Stimulated activated CD8-positive, alpha-beta memory T cell treated with anti-CD3 and anti-CD28 coated beads, Interleukin-12 subunit alpha, Interleukin-12 subunit beta, amount 100 ng/mL, for 24 hours (primary cell): ENCODE measurements around the gene CD300A.

Source experiments
- DNase-seq: peaks from one replicate; pipeline ENCODE4 v3.0.0-alpha.2; 2020; ENCODE audit errors: extremely low read depth

Gene CD300A

GRCh38 chr17:74466111-74466827 lies at the start of gene CD300A:
Gene CD300A (plus strand): TSS chr17:74466634. CDS start chr17:74466704, 70 bp downstream.
- no peak for DNase-seq

GRCh38 chr17:74417178-74418045 lies 49.0 kb upstream of the CD300A start:
- no peak for DNase-seq

DNA sequence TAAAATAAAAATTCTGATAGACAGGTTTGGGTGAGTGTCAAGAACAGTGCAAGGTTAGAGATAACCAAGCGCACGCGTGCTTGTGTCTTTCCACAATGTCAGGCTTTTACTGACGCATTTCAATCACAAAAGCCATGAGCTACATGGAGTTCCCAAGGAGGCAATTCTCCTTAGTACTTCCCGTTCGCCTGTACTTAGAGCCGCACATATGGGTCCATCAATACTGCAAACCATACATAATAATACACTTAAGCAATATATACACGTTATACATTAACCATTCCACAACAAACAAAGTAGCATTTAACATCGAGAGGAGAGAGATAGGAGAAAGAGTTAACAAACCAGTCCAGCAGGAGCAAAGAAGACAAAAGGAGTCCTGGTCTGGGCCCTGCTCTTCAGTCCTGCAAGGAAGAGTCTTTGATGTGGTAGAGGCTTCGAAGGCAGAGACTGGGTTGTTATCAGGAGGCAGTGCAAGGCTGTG lies 46.5 kb upstream of the CD300A start:
- DNase-seq, result no peak

GRCh38 chr17:74424117-74424516 lies 42.3 kb upstream of the CD300A start:
- no peak for DNase-seq

DNA sequence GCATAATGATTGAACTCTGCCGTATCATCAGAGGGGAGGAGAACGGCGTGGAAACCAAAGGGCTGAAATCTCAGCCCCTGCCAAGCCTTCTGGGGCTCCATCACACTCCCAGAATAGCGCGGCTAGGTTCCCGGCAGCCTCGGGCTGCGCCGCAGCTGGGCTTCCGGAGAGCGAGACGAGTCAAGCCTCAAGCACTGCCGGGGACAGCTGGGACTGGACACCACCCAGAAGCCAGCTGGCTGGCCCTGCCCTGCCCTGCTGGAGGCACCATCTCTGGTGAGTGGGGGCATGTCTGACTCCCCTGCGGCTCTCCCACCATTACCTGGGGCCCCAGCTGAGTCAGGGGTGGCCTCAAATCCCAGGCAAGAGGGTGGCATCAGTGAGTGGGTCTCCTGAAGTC lies 41.8 kb upstream of the CD300A start:
- DNase-seq, result no peak

GRCh38 chr17:74426551-74427047 lies 39.8 kb upstream of the CD300A start:
- DNase-seq, result no peak

DNA sequence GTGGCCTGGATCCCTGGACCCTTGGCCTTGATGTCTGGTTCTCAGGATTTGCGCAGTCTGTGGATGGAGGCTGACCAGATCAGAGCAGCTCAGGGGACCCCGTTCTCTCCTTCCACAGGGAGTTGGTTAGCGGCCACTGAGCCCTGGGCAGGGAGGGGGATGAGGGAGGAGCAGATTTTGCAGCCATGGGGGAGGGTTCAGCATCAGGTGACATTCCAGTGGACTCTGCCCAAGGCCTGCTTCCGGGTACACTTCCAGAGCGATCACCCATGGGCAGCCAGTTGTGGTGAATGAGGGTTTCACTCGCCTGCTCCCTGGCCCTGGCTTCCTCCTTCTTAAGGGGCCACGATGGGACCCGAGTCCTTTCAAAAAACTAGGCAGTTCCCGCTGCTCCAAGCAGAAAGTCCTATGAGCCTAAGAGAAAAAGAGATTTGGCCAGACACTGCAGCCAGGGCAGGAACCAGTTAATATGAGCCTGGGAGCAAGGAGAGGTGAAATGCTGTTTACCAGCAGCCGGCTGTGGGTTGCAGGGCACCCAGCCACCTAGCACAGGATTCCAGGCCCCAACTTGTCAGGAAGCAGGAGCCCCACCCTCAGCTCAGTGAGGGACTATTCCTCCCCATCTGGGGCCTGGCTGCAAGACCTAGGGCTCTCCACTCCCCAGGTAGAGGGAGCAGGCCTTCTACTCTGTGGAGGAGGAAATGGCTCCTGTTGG lies 39.2 kb upstream of the CD300A start:
- no peak for DNase-seq

DNA sequence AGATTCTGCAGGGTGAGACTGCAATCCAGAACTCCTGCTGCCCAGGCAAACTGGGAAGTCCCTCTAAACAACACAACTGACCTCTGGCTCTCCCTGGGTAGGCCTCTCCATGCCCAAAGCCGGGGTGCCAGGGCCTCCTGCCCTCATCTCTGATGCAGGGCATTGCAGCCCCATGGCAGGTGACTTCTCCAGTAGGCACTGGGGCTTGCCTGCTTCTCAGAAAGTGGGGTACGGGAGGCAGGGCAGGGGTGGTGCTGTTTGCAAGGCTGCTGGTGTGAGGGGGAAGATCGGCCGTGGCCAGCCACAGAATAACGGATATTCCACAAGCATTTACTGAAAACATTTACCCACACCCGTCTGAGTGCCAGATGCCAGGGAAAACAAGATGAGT lies 38.7 kb upstream of the CD300A start:
- DNase-seq, result no peak

DNA sequence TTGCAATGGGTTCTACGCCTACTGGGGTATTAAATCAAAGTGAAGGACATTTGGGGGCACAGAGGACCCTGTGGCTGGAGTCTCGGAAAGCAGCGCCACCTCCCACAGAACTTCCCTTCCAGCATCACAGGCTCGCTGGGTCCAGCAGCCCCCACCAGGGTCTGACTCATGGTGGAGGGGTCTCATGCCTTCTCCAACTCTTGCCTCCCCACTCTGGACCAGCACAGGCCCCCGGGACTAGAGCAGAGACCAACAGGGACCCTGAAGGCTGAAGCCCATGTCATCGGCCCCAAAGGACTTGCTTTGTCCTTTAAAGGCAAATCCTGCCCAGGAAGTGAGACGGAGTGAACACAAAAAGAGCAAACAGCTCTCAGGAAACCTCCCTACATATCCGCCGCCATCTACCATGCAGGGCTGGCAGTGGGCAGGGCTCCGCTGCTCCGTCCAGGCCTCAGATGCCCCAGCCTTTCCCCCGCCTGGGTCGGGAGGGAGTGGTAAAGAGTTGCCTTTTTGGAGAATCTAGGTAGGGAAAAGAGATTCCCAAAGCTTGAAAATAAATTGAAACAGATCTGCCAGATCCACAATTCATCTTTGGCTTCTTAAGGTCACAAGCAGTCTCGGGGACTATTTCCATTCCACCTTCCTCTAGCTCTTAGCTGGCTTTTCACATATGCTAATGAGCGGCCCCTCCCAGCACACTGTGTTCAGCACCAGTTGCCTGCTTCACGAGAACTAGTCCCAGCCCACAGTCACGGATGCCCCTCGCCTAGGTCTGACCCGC lies 36.6 kb upstream of the CD300A start:
- no peak for DNase-seq

DNA sequence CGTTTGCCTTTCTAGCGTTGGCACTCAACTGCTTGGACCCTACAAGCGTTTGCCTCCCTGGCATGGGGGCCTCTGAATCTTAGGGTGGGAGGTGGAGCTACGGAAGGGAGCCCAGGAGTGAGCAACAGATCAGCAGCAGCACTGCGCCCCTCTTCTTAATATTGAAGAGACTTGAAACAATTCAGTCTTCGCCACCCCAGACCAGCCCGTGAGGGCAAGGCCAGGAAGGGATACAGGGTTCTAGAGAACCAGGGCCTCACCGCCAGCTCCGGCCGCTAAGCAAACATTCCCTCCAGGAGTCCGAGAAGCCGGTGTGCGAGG lies 36.1 kb upstream of the CD300A start:
- DNase-seq, result no peak

DNA sequence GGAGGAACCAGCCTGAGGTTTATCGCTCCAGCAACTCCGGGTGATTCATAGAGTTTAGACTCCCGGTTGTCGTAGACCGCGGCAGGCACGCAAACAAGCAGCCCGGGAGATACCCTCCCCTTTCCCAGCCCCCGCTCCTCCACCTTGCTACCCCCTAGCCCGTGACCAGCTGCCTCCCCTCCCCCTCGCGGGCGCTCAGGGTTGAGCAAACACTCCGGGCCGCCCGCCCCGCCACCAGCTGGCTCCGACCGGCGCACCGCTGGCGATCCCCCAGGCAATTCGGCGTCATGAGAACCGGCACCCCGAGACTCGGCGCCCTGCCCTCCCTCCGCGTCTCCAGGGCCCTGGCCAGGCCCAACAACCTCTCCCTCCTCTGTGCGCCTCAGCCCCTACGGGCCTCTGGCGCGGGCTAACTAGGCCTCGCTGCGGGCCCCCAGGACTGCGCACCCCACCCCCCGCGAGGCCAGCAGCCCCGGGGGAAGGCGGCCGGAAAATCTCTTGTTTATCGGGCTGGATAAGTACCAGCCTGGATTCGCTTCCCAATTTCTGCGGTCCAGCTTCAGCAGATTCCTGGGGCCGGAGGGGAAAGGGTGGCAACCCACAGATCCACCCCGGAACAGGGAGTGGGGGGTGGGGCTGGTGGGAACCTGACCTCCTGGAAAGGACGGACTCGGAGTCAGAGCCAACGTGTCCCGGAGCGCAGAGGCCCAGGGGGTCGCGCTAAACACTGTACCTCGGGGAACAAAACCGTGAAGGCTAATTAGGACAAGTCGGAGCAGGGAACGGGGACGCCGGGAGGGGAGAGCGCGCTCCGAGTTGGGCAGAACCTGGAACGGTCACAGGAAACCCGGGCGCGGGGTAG lies 35.5 kb upstream of the CD300A start:
- DNase-seq, result no peak

DNA sequence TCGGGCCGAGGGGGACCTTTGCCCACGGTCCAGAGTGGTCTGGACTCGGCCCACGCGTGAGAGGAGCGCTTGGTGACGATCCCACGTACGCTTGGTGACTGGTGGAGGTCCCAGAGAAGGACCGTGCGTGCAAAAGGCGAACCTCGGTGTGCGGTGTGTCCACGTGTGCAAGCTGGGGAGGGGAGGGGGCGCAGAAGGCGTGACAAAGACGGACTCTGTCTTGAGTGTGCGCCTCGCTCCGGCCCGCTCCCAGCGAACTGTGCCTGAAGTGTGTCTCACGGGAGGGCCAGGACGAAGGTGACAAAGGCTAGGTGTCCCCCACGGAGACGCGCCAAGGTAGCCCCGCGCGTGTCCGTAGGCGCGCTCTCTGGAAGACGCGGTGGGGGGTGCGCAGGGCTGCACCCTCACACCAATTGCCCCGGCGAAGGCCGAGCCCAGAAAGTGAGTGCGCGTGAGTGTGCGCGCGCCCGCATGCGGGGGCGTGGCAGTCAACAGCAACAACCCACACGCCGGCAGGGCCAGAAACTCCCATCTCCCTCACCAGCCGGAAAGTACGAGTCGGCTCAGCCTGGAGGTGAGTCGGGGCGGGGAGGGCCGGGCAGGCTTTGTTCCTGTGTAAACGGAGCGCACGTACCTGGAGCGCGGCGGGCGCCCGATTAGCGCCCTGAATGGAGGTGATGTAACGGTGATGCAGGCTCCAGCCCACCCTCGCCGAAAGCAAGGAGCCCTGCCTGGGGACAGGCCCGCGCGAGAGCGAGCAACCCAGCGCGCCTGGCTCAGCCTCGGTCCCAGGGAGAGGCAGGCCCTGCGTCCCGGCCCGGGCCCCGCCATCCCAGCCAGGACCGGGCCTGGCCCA lies 34.6 kb upstream of the CD300A start, which contains the start of gene GPRC5C:
TSS of gene GPRC5C (plus strand) at position 521 of the 856 bp plus-strand sequence. CDS start 7,689 bp downstream, outside the sequence.
- DNase-seq, result no peak

DNA sequence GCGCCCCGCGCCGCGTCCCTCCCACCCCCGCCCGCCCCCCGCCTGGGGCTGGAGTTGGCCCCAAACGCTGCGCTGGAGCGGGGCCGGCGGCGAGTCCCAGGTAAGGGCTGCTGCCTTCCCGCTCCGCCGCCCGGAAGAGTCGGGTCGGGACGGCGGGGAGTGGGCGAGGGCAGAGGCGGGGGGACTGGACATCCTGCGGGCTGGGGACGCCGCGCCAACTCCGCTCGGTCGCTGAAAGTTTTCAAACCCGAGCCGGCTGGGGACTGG lies 34.1 kb upstream of the CD300A start:
- no peak for DNase-seq

DNA sequence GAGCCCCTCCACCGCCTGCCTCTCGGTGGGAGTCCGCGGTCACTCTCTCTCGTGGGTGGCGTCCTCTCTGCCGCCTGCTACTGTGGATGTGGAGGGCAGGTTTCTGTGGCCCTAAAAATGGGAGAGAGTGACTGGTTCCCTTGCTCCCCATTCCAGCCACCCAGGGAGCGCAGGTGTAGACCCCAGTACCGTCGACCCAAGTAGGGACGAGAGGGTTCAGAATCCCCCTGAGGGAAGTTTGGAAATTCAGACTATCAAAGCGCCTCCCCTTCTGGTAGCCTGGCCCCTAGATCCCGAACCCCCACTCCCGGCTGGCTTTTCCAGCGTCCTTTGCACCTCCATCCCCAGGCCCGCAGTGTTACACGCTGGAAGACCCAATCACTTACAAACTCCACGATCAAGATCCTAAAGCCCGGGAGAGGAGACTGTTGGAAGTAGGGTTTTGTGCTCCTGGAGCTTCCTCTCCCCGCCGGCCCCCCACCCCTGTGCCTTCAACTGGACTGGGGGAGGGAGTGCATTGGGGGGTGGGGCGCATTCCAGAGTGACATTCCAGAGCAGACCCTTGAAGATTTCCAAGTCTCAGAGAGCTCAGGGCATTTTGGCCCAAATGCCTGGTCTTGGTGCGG lies 33.6 kb upstream of the CD300A start:
- DNase-seq, result no peak

DNA sequence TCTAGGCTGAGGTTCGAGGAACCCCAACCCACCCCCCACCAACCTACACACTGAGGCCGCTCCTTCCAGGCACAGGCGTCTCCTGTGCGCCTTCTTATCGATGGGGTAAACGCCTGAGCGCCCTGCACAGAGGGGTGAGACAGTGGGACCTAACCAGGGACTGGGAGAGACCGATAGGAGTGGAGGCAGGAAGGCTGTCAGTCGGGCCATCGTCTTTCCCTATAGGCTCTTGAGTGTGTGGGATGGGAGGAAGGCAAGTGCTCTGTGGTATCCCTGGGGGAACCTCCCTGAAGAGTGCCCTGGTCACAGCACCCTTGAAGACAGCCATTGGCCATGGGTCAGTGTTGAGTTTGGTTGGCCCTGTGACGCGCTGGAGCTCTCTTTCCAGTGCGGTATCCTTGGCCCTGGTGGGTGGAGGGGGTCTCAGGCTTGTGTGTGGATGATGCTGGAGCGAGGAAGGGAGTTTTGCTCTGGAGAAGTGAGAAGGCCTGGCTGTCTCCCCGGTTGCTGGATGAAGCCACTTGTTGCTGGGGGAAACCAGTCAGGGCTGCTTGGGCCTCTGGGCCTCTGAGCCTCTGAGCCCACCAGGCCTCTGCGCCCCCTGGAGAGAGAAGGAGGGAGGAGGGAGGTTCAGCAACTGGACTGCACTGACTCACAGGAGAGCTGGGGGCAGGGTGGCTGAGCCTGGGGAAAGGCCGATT lies 32.9 kb upstream of the CD300A start:
- DNase-seq, result no peak

- no peak for DNase-seq
These were observed 30.6 kb upstream of the CD300A start for GRCh38 chr17:74435775-74436359.

DNA sequence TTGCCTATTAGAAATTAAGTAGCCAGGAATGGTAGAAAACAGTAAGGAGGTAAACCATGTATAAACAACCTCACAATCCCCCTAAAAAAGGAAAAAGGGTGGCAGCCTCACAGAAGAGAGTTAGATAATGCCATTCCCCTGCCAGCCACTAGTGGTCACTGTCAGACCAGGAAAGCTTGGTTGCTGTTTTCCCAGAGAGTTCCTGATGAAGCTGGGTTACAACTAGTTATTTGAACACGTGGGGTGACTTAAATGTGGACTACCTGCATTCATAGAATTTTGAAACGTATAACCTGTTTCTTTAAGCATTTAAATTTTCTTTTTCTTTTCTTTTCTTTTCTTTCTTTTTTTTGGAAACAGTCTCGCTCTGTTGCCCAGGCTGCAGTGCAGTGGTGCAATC lies 28.7 kb upstream of the CD300A start:
- DNase-seq, result no peak
